ENCODE measurements around the gene TSPAN11.
"Not testable (repeated sequence)": the region's sequence is repeated elsewhere in the genome, so short reads cannot be mapped to it uniquely, and the experiment has no call there.

The TSPAN11 gene

DNA sequence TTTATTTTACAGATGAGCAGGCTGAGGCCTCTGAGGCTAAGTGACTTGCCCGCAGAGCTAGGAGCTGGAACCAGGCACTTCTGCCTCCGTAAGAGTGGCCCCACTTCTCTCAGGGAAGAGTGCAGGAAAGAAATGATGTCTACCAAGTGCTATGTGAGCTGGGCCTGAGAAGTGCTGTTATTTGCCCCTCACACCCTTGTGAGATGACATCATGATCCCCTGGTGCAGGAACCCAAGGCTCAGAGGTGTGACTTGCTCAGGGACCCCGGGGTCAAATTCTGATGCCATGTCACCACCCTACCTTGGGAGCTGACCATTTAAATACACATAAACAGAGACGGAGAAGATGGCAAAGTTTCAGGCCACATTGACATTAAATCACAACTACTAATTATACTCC lies 83.4 kb downstream of the TSPAN11 start:
- no peak for DNase-seq (ENCODE audit: low read depth)
- H3K4me3 ChIP-seq (ENCODE audit: low read length) = no peak overlapping the region
- TF ChIP-seq, protein P1, sequence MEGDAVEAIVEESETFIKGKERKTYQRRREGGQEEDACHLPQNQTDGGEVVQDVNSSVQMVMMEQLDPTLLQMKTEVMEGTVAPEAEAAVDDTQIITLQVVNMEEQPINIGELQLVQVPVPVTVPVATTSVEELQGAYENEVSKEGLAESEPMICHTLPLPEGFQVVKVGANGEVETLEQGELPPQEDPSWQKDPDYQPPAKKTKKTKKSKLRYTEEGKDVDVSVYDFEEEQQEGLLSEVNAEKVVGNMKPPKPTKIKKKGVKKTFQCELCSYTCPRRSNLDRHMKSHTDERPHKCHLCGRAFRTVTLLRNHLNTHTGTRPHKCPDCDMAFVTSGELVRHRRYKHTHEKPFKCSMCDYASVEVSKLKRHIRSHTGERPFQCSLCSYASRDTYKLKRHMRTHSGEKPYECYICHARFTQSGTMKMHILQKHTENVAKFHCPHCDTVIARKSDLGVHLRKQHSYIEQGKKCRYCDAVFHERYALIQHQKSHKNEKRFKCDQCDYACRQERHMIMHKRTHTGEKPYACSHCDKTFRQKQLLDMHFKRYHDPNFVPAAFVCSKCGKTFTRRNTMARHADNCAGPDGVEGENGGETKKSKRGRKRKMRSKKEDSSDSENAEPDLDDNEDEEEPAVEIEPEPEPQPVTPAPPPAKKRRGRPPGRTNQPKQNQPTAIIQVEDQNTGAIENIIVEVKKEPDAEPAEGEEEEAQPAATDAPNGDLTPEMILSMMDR (IDR thresholded peaks at IDR 0.05; ENCODE audit: insufficient read depth, low read depth, low read length, missing control alignments) = no peak

DNA sequence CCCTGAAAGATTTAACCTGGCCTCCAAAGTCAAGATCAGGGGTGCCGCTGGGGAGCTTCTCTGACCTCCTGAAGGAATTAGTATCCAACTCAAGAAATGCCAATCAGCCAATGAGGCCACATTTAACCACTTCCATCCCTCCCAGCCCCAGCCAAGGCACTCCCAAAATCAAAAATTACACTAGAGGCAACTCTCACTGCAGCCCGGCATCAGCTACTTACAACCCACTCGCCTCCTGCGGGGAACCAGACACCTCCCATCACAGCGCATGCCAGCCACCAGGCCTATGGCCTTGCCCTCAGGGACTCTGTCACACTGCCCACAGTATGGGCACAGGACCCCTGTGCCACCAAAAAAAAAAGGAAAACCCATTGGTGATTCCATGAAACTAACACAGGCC lies 84.8 kb downstream of the TSPAN11 start:
- TF ChIP-seq, protein P1 (IDR thresholded peaks at IDR 0.05; ENCODE audit: insufficient read depth, low read depth, low read length, missing control alignments) = no peak

DNA sequence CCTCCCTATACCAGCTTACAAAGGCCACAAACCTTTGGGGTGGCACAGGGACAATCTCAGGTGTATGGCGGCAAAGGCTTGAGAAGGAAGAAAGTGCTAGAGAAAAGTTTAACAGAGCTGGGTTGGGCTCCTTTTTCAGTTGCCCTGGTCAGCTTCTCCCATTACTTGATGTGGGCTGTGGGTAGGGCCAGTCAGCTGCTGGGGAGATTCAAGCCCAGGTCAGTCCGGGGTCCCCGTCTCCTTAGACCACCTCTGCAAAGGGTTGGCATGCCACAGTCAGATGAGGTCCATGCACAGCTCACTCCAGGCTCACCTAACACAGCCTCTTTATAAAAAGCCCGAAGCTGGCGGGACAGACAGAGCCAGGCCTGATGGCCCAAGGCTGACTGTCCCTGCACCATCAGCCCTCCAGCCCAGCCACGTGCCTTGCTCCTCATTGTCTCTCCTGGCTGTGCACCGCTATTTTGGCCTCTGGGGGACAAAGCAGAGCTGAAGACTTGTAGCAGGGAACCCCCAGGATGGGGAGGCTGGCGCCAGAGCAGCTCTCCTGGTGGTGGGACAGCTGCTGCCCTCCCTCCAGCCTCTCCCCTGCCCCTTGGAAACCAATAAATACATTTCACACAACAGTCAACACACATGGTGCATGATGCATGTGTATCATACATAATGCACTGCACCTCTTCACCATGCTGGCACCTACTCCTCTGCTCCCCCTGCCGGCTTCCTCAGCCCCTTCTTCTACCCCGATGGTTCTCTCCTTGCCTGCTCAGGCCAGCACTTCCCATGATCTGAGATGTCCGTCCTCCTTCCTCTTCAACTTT lies 85.4 kb downstream of the TSPAN11 start:
- TF ChIP-seq, protein P1 (IDR thresholded peaks at IDR 0.05; ENCODE audit: insufficient read depth, low read depth, low read length, missing control alignments) = peak; percentile 28
- no peak overlapping the region for H3K4me3 ChIP-seq (ENCODE audit: low read length)
- DNase-seq (ENCODE audit: low read depth) = no peak

More for the DNA sequence above, 84.8 kb downstream of the TSPAN11 start:
- no peak for DNase-seq (ENCODE audit: low read depth)
- H3K4me3 ChIP-seq (ENCODE audit: low read length) = no peak overlapping the region

DNA sequence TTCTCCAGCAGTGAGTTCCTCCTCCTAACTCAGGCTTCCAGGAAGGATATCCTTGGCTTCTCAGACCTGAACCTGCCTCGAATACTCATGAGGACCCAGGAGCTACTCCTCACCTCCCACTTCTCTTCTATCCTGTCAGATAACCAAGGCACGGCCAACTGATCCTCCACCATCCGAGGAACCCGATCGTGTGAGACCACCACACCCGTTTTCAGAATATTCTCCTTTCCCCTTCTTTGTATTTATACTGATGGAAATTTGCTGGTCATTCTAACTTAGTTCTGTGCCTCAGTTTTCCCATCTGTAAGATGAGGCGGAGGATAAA lies 86.0 kb downstream of the TSPAN11 start:
- not testable (repeated sequence) for DNase-seq (ENCODE audit: low read depth); H3K4me3 ChIP-seq (ENCODE audit: low read length)

DNA sequence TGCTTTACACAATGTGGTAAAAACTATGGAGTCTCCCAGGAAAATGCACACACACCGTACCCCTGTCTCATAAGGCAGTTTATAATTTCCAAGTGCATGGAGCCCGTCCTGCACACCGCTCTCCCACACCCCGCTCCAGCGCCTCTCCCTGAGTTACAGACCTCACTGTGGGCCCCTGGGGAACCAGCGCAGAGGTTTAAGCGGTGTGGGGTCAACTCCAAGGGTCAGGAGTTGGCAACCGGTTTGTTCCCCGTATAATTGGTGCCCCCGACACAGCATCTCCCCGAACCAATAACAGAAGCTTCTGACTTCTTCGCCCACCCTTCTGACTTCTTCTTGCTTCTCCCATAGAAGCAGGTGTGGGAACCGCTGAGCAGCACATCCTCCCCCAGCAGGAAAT lies 88.7 kb downstream of the TSPAN11 start:
- TF ChIP-seq, protein P1 (IDR thresholded peaks at IDR 0.05; ENCODE audit: insufficient read depth, low read depth, low read length, missing control alignments) = no peak
- no peak for DNase-seq (ENCODE audit: low read depth)
- H3K4me3 ChIP-seq (ENCODE audit: low read length) = no peak overlapping the region

DNA sequence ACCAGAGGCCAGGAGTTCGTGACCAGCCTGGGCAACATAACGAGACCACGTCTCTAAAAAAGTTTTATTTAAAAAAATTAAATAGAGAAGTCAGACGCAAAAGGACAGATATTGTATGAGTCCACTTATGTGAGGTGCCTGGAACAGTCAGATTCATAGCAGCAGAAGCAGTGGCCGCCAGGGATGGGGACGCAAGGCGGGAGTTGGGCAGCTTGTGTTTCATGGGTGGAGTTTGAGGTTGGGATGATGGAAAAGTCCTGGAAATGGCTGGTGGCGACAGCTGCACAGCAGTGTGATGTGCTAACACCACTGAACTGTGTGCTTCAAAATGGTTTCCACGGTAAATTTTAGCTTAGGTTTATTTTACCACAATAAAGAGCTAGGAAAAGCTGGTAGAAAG lies 89.5 kb downstream of the TSPAN11 start:
- DNase-seq (ENCODE audit: low read depth) = no peak
- TF ChIP-seq, protein P1 (IDR thresholded peaks at IDR 0.05; ENCODE audit: insufficient read depth, low read depth, low read length, missing control alignments) = no peak

DNA sequence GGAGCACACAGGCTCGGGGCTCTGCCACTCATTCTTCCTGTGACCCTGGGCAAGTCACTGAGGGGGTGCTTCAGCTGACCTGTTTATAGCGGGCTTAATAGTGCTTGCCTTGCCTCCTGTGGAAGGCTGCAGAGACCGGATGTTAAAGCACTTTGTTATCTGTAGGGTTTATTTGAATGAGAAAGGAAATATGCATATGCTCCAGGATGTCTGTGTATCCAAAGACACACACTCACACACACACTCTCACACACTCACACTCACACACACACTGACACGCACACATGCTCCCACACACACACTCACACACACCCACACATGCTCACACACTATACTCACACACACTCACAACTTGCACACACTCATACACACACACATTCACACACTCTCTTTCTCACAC lies 91.0 kb downstream of the TSPAN11 start:
- TF ChIP-seq, protein P1 (IDR thresholded peaks at IDR 0.05; ENCODE audit: insufficient read depth, low read depth, low read length, missing control alignments) = no peak
- no peak overlapping the region for H3K4me3 ChIP-seq (ENCODE audit: low read length)
- DNase-seq (ENCODE audit: low read depth) = no peak

More for the DNA sequence above, 89.5 kb downstream of the TSPAN11 start:
- no peak overlapping the region for H3K4me3 ChIP-seq (ENCODE audit: low read length)
